K562 (cell line): ENCODE data around the gene P4HB. TPM values are rescaled to one million over a fixed set of nuclear protein-coding genes. Genes with fewer than 3 reads are reported as not detected.

ENCODE experiments used
- ATAC-seq: fragments of 200-7000 bp; cut with Tn5 transposase; 3 replicates; pipeline ENCODE4 v1.9.1; 2020; ENCODE audit warnings: moderate library complexity
- BruUV-seq: library from RNA; stranded (reverse); fragments of 400-500 nt; replicated peaks from 2 replicates; lab custom pipeline; 2021; lab: Mats Ljungman, UMichigan
- CTCF ChIA-PET: fragments of 300-600 bp; formaldehyde crosslinking; extraction: SDS; loops from one replicate; lab custom pipeline; 2021; ENCODE audit warnings: low intra/inter-chr PET ratio; lab: Yijun Ruan, JAX
- POLR2A ChIA-PET: fragments of 300-600, 350-650 bp; sonication (Branson Sonifier 250); formaldehyde crosslinking; extraction: SDS; loops from one replicate; lab custom pipeline; 2021; ENCODE audit warnings: antibody characterized with exemption, inconsistent platforms; lab: Yijun Ruan, JAX
- DNase-seq, 4 experiments: peaks; one replicate each; pipeline versions ENCODE4 v3.0.0 to v3.0.0-alpha.2; 2011 to 2018; ENCODE audit warnings: low spot score in 3 of 4, mixed read lengths in 3 of 4; ENCODE audit errors: extremely low read depth in 1 of 4
- FAIRE-seq: peaks from 2 replicates; lab custom pipeline; 2011; peaks lifted over from hg19 to GRCh38; lab: Jason Lieb, UNC
- H2AFZ ChIP-seq: 2 replicates; pipeline ENCODE4 v1.6.0; 2011; ENCODE audit warnings: low read depth, low read length, control low read depth, inconsistent platforms
- H3K27ac ChIP-seq: fragments of 200-600 bp; 3 replicates; pipeline ENCODE4 v1.8.0; 2011; ENCODE audit warnings: low read depth, mild to moderate bottlenecking, control low read depth, inconsistent platforms, low read length, moderate library complexity, mixed read lengths; ENCODE audit errors: extremely low read depth
- H3K27me3 ChIP-seq, 2 experiments: fragments of 300-600 bp in 1 of 2; 2 replicates in 1 of 2; 3 replicates in 1 of 2; pipeline versions ENCODE4 v1.6.0 to v1.8.0; 2011; ENCODE audit warnings: inconsistent platforms in 2 of 2, low read length in 2 of 2, mild to moderate bottlenecking in 1 of 2, mixed read lengths in 1 of 2, moderate library complexity in 1 of 2; ENCODE audit not compliant: control insufficient read depth in 2 of 2, insufficient read depth in 2 of 2
- H3K36me3 ChIP-seq: fragments of 300-600 bp; 3 replicates; pipeline ENCODE4 v1.8.0; 2011; ENCODE audit warnings: mild to moderate bottlenecking, low read length, inconsistent platforms; ENCODE audit not compliant: control insufficient read depth, insufficient read depth
- H3K4me1 ChIP-seq, 2 experiments: fragments of 200-600 bp in 1 of 2; replicated peaks in 1 of 2; 2 replicates in 1 of 2; 3 replicates in 1 of 2; pipeline versions ENCODE4 v1.5.1 to v1.8.0; 2011; ENCODE audit warnings: inconsistent platforms in 2 of 2, low read length in 2 of 2, mild to moderate bottlenecking in 1 of 2, mixed read lengths in 1 of 2, moderate library complexity in 1 of 2; ENCODE audit not compliant: control insufficient read depth in 2 of 2, insufficient read depth in 2 of 2
- H3K4me2 ChIP-seq: 2 replicates; pipeline ENCODE4 v1.6.1; 2011; ENCODE audit warnings: low read length, control low read depth, inconsistent platforms, mixed read lengths; ENCODE audit not compliant: insufficient read depth
- H3K4me3 ChIP-seq: fragments of 200-600 bp; sonication (generic), shearing (Covaris generic); 2 replicates; pipeline ENCODE4 v1.5.1; 2016; ENCODE audit warnings: control low read depth, inconsistent platforms
- H3K79me2 ChIP-seq: fragments of 200-600 bp; 3 replicates; pipeline ENCODE4 v1.8.0; 2011; ENCODE audit warnings: low read length, inconsistent platforms; ENCODE audit not compliant: control insufficient read depth, insufficient read depth
- H3K9ac ChIP-seq, 2 experiments: 2 replicates each; pipeline versions ENCODE4 v1.6.0 to v1.6.1; 2011; ENCODE audit warnings: low read depth in 2 of 2, low read length in 2 of 2, control low read depth in 1 of 2, inconsistent platforms in 1 of 2, mild to moderate bottlenecking in 1 of 2, mixed read lengths in 1 of 2; ENCODE audit not compliant: insufficient read depth in 1 of 2
- H3K9me1 ChIP-seq: one replicate; pipeline ENCODE4 v1.6.0; 2011; ENCODE audit warnings: inconsistent platforms, mild to moderate bottlenecking, low read length, moderate library complexity; ENCODE audit not compliant: control insufficient read depth, insufficient read depth
- H3K9me3 ChIP-seq: replicated peaks from 2 replicates; pipeline ENCODE4 v1.5.1; 2011; ENCODE audit warnings: low read depth, low read length, inconsistent platforms; ENCODE audit not compliant: control insufficient read depth, insufficient read depth
- H4K20me1 ChIP-seq: replicated peaks from 2 replicates; pipeline ENCODE4 v1.6.1; 2011; ENCODE audit warnings: low read length, inconsistent platforms, mixed read lengths; ENCODE audit not compliant: control insufficient read depth, insufficient read depth
- MTA3 ChIP-seq: fragments of 450-650 bp; formaldehyde crosslinking; IDR thresholded peaks from 2 replicates; pipeline ENCODE4 v1.6.1; 2017; ENCODE audit warnings: mild to moderate bottlenecking, borderline replicate concordance
- POLR2A ChIP-seq: fragments of 450-650 bp; conservative IDR thresholded peaks from 2 replicates; pipeline ENCODE4 v1.6.1; 2016
- POLR2AphosphoS2 ChIP-seq: IDR thresholded peaks from 2 replicates; pipeline ENCODE4 v1.6.1; 2012; ENCODE audit warnings: low read length, improper control_type of control experiment
- RAD51 ChIP-seq: fragments of 450-650 bp; IDR thresholded peaks from 2 replicates; pipeline ENCODE4 v1.7.1; 2016; ENCODE audit warnings: low read depth, mild to moderate bottlenecking, borderline replicate concordance
- RBFOX2 ChIP-seq: fragments of 200-400 bp; formaldehyde crosslinking; IDR thresholded peaks from 2 replicates; pipeline ENCODE4 v1.6.1; 2017; ENCODE audit warnings: low read depth, mild to moderate bottlenecking, low read length, moderate library complexity
- SAFB2 ChIP-seq: fragments of 200-400 bp; formaldehyde crosslinking; IDR thresholded peaks from 2 replicates; pipeline ENCODE4 v1.6.1; 2018; ENCODE audit warnings: borderline replicate concordance, low read length, low read depth, moderate library complexity; ENCODE audit not compliant: severe bottlenecking
- ZNF699 ChIP-seq: fragments of 250-450 bp; sonication (Bioruptor Pico); IDR thresholded peaks from 2 replicates; pipeline ENCODE4 v1.8.0; 2021; ENCODE audit warnings: mild to moderate bottlenecking, moderate library complexity; ENCODE audit not compliant: insufficient replicate concordance
- WGBS: fragments of 100-300 bp; shearing (Covaris generic); methylation state at CpG from one replicate; pipeline ENCODE4 v1.1.6; 2016; ENCODE audit warnings: low coverage, mixed read lengths; ENCODE audit not compliant: insufficient coverage; ENCODE audit errors: missing lambda C conversion rate; 5-methylcytosine and 5-hydroxymethylcytosine counted together
- in situ Hi-C: fragments of 300-500 bp; cut with MboI; formaldehyde crosslinking; loops from 4 replicates; pipeline ENCODE4 v1.15.0; 2018; ENCODE audit warnings: inconsistent platforms, mixed read lengths
- intact Hi-C: fragments of 100-400 bp; cut with micrococcal nuclease; formaldehyde crosslinking; loops from 2 replicates; pipeline ENCODE4 v1.14.2; 2022
- polyA plus RNA-seq, 8 experiments: library from polyadenylated mRNA; depleted of rRNA in 4 of 8; stranded (reverse) in 5 of 8; unstranded in 3 of 8; fragments of >200 nt; fragmentation: Nextera tagmentation in 2 of 8; fragmentation: Illumina TruSeq in 1 of 8; extraction: Ambion mirVana in 2 of 8; extraction: Trizol in 1 of 8; gene quantifications; 2 replicates each; pipeline versions ENCODE4 v1.2.1 to v1.2.3, GENCODE V29; 2011 to 2014; ENCODE audit warnings: inconsistent platforms in 1 of 8, missing spikeins in 1 of 8
- total RNA-seq, 7 experiments: library from RNA; depleted of rRNA in 6 of 7; stranded (reverse); fragments of >200 nt in 6 of 7; fragmentation: Illumina TruSeq in 2 of 7; extraction: Trizol in 2 of 7; gene quantifications; 2 replicates each; pipeline versions ENCODE4 v1.2.1 to v1.2.3, GENCODE V29; 2011 to 2021; ENCODE audit warnings: low replicate concordance in 1 of 7
- TF ChIP-seq, protein P1 (sequence below): conservative IDR thresholded peaks from 2 replicates; pipeline ENCODE4 v1.6.1; 2011; ENCODE audit warnings: low read depth, mild to moderate bottlenecking, low read length; ENCODE audit not compliant: control insufficient read depth

Gene P4HB
- total and polyA plus RNA-seq, 9 of the 15 experiments (the other 6 are each of a cell fraction or from before 2014, with no cell fraction given): 4.4 to 645 (median 325) TPM

DNA sequence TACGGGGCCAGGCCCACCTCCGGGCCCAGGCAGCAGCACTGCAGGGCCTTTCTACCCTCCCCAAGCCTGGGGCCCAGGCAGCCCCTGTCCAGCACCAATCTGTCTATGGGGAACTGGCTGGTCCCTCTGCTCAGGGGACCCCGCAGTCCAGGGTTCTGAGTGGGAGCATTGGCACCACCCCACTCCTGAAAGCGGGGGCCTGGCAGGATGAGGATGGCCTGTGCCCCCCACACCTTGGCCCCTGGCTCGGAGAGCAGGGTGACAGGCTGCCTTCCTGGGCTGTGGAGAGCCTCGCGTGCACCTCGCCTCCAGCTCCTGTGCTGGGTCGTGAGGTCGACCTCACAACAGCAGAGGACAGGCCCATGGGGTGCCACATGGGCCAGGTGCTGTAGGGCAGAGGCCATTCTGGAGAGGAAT, 43.1 kb upstream of the P4HB start:
- no TSS peak for BruUV-seq
- Histone ChIP-seq H3K4me3 (no peak overlapping the region), H3K9ac (peak overlapping the region in 1 of 2 experiments; percentile 68; a peak in 2 of 4 replicates), H4K20me1 (peaks cover 5% of the 10 kb centered on the region; the same call in 1 of the 2 replicates), H3K4me1 (peaks cover 10 to 92% of the 10 kb centered on the region in 2 experiments), H2AFZ (no peak overlapping the region), H3K36me3 (peaks cover 74% of the 10 kb centered on the region; the same call in 2 of the 3 replicates), H3K27ac (no peak overlapping the region), H3K9me1 (no peaks in the 10 kb centered on the region), H3K9me3 (no peaks in the 10 kb centered on the region), H3K27me3 (no peaks in the 10 kb centered on the region), H3K79me2 (no peaks in the 10 kb centered on the region), H3K4me2 (no peak overlapping the region)
- ChIA-PET CTCF (no interaction called here), POLR2A (interaction anchor here (0.6 to 1.7 kb wide), 3 partner anchors 14 to 31 kb away, joined by 4 to 10 read pairs (median 6); no protein-coding TSS in a partner anchor)
- intact Hi-C loops (no loop called here), in situ Hi-C loops (no loop called here)
- TF ChIP-seq, protein P1, sequence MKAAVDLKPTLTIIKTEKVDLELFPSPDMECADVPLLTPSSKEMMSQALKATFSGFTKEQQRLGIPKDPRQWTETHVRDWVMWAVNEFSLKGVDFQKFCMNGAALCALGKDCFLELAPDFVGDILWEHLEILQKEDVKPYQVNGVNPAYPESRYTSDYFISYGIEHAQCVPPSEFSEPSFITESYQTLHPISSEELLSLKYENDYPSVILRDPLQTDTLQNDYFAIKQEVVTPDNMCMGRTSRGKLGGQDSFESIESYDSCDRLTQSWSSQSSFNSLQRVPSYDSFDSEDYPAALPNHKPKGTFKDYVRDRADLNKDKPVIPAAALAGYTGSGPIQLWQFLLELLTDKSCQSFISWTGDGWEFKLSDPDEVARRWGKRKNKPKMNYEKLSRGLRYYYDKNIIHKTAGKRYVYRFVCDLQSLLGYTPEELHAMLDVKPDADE: no peak
- TF ChIP-seq SAFB2: no peak
- TF ChIP-seq POLR2AphosphoS2: 0 out of 2 replicates have a peak, but pooled peaks have one; percentile 74
- TF ChIP-seq RBFOX2: peak; percentile 45
- TF ChIP-seq MTA3: 0 out of 2 replicates have a peak, but pooled peaks have one; percentile 24
- no peak for TF ChIP-seq ZNF699 (CRISPR knock-in tag)
- no peak for TF ChIP-seq RAD51
- TF ChIP-seq POLR2A: 0 out of 2 replicates have a peak, but pooled peaks have one; percentile 10
- DNase-seq (no peak), ATAC-seq (peak; percentile 4; the same call in 2 of the 3 replicates), FAIRE-seq (no peak)
- WGBS: 80% methylated on average over 6 of the region's 10 CpGs
